PC-9 (cell line): Measurements from ENCODE around the gene CPTP.

Source experiments
- CTCF ChIP-seq: fragments of 200-600 bp; sonication (generic); conservative IDR thresholded peaks from 2 replicates; pipeline ENCODE4 v1.6.1; 2017; ENCODE audit warnings: mixed run types, antibody characterized with exemption, mild to moderate bottlenecking, moderate library complexity
- EZH2 ChIP-seq: fragments of 200-600 bp; sonication (generic); IDR thresholded peaks from 2 replicates; pipeline ENCODE4 v1.8.0; 2017; ENCODE audit warnings: antibody characterized with exemption, low read depth

- TF ChIP-seq CTCF (no peak), EZH2 (no peak)
These were observed 49.4 kb downstream of the CPTP start for GRCh38 chr1:1373815-1374588.
